Lower leg skin (tissue), 3 donors: ENCODE results near the gene PXDN.

Experiments
- POLR2A ChIP-seq, 2 donors: fragments of 450-650 bp; IDR thresholded peaks; one replicate each; pipeline ENCODE4 v1.6.1; 2016 to 2017; ENCODE audit warnings: antibody characterized with exemption in 2 of 2, mild to moderate bottlenecking in 1 of 2, moderate library complexity in 1 of 2
- TF ChIP-seq, protein P1 (sequence below), 3 donors: fragments of 450-650 bp; IDR thresholded peaks; one replicate each; pipeline ENCODE4 v1.5.1; 2016; ENCODE audit warnings: antibody characterized with exemption in 3 of 3, mild to moderate bottlenecking in 3 of 3, moderate library complexity in 2 of 3

DNA sequence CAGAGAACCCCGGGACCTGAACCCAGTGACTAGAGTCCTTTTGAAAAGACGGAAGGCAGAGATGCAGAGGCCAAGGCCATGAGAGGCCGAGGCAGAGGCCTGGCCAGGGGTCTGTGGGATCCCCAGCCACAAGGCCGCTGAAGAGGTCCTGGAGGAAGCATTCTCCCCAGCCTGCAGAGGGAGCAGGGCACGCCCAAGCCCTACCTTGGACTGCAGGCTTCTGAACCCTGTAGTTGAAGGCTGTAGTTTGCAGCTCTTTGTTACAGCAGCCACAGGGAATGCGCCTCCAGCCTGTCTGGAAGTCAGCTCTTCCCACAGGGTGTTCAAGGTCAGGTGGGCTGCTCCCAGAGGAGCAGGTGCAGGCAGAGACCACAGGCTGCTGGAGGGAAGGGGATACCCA is 22.1 kb upstream of the PXDN start:
- TF ChIP-seq, protein P1, sequence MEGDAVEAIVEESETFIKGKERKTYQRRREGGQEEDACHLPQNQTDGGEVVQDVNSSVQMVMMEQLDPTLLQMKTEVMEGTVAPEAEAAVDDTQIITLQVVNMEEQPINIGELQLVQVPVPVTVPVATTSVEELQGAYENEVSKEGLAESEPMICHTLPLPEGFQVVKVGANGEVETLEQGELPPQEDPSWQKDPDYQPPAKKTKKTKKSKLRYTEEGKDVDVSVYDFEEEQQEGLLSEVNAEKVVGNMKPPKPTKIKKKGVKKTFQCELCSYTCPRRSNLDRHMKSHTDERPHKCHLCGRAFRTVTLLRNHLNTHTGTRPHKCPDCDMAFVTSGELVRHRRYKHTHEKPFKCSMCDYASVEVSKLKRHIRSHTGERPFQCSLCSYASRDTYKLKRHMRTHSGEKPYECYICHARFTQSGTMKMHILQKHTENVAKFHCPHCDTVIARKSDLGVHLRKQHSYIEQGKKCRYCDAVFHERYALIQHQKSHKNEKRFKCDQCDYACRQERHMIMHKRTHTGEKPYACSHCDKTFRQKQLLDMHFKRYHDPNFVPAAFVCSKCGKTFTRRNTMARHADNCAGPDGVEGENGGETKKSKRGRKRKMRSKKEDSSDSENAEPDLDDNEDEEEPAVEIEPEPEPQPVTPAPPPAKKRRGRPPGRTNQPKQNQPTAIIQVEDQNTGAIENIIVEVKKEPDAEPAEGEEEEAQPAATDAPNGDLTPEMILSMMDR (IDR thresholded peaks at IDR 0.05): no peak
- no peak for TF ChIP-seq POLR2A (IDR thresholded peaks at IDR 0.05)
